Stimulated activated CD8-positive, alpha-beta memory T cell treated with anti-CD3 and anti-CD28 coated beads, Interleukin-15, amount 100 ng/mL, for 1 hour (primary cell): ENCODE measurements around the gene SELENOH.
"Not testable (repeated sequence)": the region's sequence is repeated elsewhere in the genome, so short reads cannot be mapped to it uniquely, and the experiment has no call there.

Experiments
- DNase-seq: peaks from one replicate; pipeline ENCODE4 v3.0.0-alpha.2; 2020; ENCODE audit warnings: low read depth

The SELENOH gene

GRCh38 chr11:57741132-57742086, at the start of gene SELENOH:
TSS of gene SELENOH (plus strand) at chr11:57741491. CDS start at chr11:57741596, 105 bp downstream.
- DNase-seq = peak; percentile 80

- DNase-seq = no peak
Measured at GRCh38 chr11:57698843-57699365, 42.4 kb upstream of the SELENOH start.

GRCh38 chr11:57699813-57700212, 41.5 kb upstream of the SELENOH start:
- no peak for DNase-seq

GRCh38 chr11:57700425-57700824, 40.9 kb upstream of the SELENOH start:
- no peak for DNase-seq

- no peak for DNase-seq
Measured at GRCh38 chr11:57703341-57703740, 38.0 kb upstream of the SELENOH start.

- no peak for DNase-seq
Measured at GRCh38 chr11:57704932-57705331, 36.4 kb upstream of the SELENOH start.

GRCh38 chr11:57705432-57705831, 35.9 kb upstream of the SELENOH start:
- not testable (repeated sequence) for DNase-seq

GRCh38 chr11:57709802-57710367, 31.4 kb upstream of the SELENOH start:
- DNase-seq = no peak

- DNase-seq = peak; percentile 36
Measured at GRCh38 chr11:57711414-57712255, 29.7 kb upstream of the SELENOH start, which contains the start of gene MED19. TSS of gene MED19 (minus strand) at chr11:57712215. CDS start at chr11:57712179, 36 bp downstream.

GRCh38 chr11:57712256-57713150, 28.8 kb upstream of the SELENOH start, which contains the start of gene TMX2:
TSS of gene TMX2 (plus strand) at chr11:57712593. CDS start at chr11:57712619, 26 bp downstream.
- DNase-seq = peak; percentile 78

- no peak for DNase-seq
Measured at GRCh38 chr11:57713835-57714234, 27.5 kb upstream of the SELENOH start.

GRCh38 chr11:57716726-57717125, 24.6 kb upstream of the SELENOH start:
- DNase-seq = not testable (repeated sequence)

GRCh38 chr11:57727185-57727584, 14.1 kb upstream of the SELENOH start:
- DNase-seq = no peak

- no peak for DNase-seq
Measured at GRCh38 chr11:57728829-57729228, 12.5 kb upstream of the SELENOH start.

GRCh38 chr11:57729479-57729878, 11.8 kb upstream of the SELENOH start:
- DNase-seq = no peak

- no peak for DNase-seq
Measured at GRCh38 chr11:57732661-57733060, 8.6 kb upstream of the SELENOH start.

- no peak for DNase-seq
Measured at GRCh38 chr11:57735619-57736298, 5.5 kb upstream of the SELENOH start.

- DNase-seq = no peak
Measured at GRCh38 chr11:57742087-57742452, 779 bp downstream of the SELENOH start.

- no peak for DNase-seq
Measured at GRCh38 chr11:57744357-57744756, 3.1 kb downstream of the SELENOH start.

GRCh38 chr11:57745206-57745605, 3.9 kb downstream of the SELENOH start:
- DNase-seq = no peak
